ENCODE data around the gene ZCRB1. TPM values are rescaled to one million over a fixed set of nuclear protein-coding genes. Genes with fewer than 3 reads are reported as not detected.

Gene ZCRB1
- total and polyA plus RNA-seq, 2 of the 4 experiments (the other 2 are of a cell fraction): 19.7 to 28.1 TPM

DNA sequence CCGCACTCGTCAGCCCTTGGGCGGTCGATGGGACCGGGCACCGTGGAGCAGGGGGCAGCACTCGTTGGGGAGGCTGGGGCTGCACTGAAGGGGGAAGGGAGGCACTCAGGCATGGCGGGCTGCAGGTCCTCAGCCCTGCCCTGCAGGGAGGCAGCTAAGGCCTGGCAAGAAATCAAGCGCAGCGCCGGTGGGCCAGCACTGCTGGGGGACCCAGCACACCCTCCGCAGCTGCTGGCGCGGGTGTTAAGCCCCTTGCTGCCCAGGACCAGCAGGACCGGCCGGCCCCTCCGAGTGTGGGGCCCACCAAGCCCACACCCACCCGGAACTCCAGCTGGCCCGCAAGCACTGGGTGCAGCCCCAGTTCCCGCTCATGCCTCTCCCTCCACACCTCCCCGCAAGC, 52.2 kb downstream of the ZCRB1 start:
- no peak overlapping the region for H3K4ac ChIP-seq (ENCODE audit: low read depth, low read length)
- no peak overlapping the region for H4K8ac ChIP-seq (ENCODE audit: low read depth in 2 of 2, low read length in 2 of 2)
- intact Hi-C loops (cut with micrococcal nuclease) (no loop called here), in situ Hi-C loops (cut with MboI; ENCODE audit: low sequenced_read_pairs) (no loop called here), dilution Hi-C loops (cut with HindIII; ENCODE audit: low sequenced_read_pairs, unreplicated experiment) (no loop called here)
- no peak overlapping the region for H3K9ac ChIP-seq (ENCODE audit: low read depth, low read length)
- H3K4me2 ChIP-seq (ENCODE audit: low read depth, low read length): no peak overlapping the region
- no peaks in the 10 kb centered on the region for H3K4me1 ChIP-seq (ENCODE audit: control insufficient read depth, insufficient read depth, low read length)
- no peak overlapping the region for H2AK5ac ChIP-seq (ENCODE audit: low read depth, low read length)
- H4K91ac ChIP-seq (ENCODE audit: insufficient read depth, low read depth, low read length): no peak overlapping the region
- no peaks in the 10 kb centered on the region for H4K20me1 ChIP-seq (ENCODE audit: insufficient read depth, low read length)
- no peak overlapping the region for H2AK9ac ChIP-seq (replicated peaks; ENCODE audit: low read depth, low read length, poor library complexity)
- no peak overlapping the region for H3K14ac ChIP-seq (replicated peaks; ENCODE audit: low read depth, low read length)
- H3K79me1 ChIP-seq (ENCODE audit: low read depth in 1 of 2, low read length in 2 of 2): no peaks in the 10 kb centered on the region
- no peak for TF ChIP-seq CEBPB (IDR thresholded peaks at IDR 0.05; ENCODE audit: low read depth, low read length)
- TF ChIP-seq POLR2A (IDR thresholded peaks at IDR 0.05; ENCODE audit: low read depth, low read length): no peak
- TF ChIP-seq FOS (IDR thresholded peaks at IDR 0.05; ENCODE audit: low read depth, low read length): no peak
- TF ChIP-seq MAZ (IDR thresholded peaks at IDR 0.05; ENCODE audit: borderline replicate concordance, low read depth, low read length): no peak
- TF ChIP-seq RAD21 (IDR thresholded peaks at IDR 0.05; ENCODE audit: low read length): no peak
- no peak for TF ChIP-seq NFE2L2 (IDR thresholded peaks at IDR 0.05; ENCODE audit: low read depth, low read length)
- TF ChIP-seq RFX5 (IDR thresholded peaks at IDR 0.05; ENCODE audit: low read depth, low read length): no peak
- TF ChIP-seq CHD1 (IDR thresholded peaks at IDR 0.05; ENCODE audit: low read depth, low read length): no peak
- TF ChIP-seq, protein P1, sequence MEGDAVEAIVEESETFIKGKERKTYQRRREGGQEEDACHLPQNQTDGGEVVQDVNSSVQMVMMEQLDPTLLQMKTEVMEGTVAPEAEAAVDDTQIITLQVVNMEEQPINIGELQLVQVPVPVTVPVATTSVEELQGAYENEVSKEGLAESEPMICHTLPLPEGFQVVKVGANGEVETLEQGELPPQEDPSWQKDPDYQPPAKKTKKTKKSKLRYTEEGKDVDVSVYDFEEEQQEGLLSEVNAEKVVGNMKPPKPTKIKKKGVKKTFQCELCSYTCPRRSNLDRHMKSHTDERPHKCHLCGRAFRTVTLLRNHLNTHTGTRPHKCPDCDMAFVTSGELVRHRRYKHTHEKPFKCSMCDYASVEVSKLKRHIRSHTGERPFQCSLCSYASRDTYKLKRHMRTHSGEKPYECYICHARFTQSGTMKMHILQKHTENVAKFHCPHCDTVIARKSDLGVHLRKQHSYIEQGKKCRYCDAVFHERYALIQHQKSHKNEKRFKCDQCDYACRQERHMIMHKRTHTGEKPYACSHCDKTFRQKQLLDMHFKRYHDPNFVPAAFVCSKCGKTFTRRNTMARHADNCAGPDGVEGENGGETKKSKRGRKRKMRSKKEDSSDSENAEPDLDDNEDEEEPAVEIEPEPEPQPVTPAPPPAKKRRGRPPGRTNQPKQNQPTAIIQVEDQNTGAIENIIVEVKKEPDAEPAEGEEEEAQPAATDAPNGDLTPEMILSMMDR (conservative IDR thresholded peaks at IDR 0.05; ENCODE audit: low read depth, low read length): no peak
- TF ChIP-seq, protein P2, sequence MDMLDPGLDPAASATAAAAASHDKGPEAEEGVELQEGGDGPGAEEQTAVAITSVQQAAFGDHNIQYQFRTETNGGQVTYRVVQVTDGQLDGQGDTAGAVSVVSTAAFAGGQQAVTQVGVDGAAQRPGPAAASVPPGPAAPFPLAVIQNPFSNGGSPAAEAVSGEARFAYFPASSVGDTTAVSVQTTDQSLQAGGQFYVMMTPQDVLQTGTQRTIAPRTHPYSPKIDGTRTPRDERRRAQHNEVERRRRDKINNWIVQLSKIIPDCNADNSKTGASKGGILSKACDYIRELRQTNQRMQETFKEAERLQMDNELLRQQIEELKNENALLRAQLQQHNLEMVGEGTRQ (IDR thresholded peaks at IDR 0.05; ENCODE audit: low read depth, low read length): no peak
- no peak for TF ChIP-seq MAFK (IDR thresholded peaks at IDR 0.05; ENCODE audit: low read depth, low read length)
- no peak for TF ChIP-seq BHLHE40 (IDR thresholded peaks at IDR 0.05; ENCODE audit: low read depth, low read length)
- no peak for TF ChIP-seq MXI1 (IDR thresholded peaks at IDR 0.05; ENCODE audit: borderline replicate concordance, low read depth, low read length)
- TF ChIP-seq SMC3 (IDR thresholded peaks at IDR 0.05; ENCODE audit: low read depth, low read length): no peak
- TF ChIP-seq, protein P3, sequence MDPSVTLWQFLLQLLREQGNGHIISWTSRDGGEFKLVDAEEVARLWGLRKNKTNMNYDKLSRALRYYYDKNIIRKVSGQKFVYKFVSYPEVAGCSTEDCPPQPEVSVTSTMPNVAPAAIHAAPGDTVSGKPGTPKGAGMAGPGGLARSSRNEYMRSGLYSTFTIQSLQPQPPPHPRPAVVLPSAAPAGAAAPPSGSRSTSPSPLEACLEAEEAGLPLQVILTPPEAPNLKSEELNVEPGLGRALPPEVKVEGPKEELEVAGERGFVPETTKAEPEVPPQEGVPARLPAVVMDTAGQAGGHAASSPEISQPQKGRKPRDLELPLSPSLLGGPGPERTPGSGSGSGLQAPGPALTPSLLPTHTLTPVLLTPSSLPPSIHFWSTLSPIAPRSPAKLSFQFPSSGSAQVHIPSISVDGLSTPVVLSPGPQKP (IDR thresholded peaks at IDR 0.05; ENCODE audit: borderline replicate concordance, low read depth, low read length): no peak
- no peak for TF ChIP-seq RCOR1 (IDR thresholded peaks at IDR 0.05; ENCODE audit: insufficient replicate concordance, low read length)
- no peak overlapping the region for H4K5ac ChIP-seq (ENCODE audit: low read depth, low read length)
- H3K27ac ChIP-seq (ENCODE audit: insufficient read depth, low read length): no peak overlapping the region
- no peak overlapping the region for H3K4me3 ChIP-seq (ENCODE audit: insufficient read depth, low read depth, low read length)
- H3K36me3 ChIP-seq (ENCODE audit: control insufficient read depth, insufficient read depth, low read length): no peaks in the 10 kb centered on the region
- no peak overlapping the region for H2BK15ac ChIP-seq (ENCODE audit: low read depth, low read length)
- H2AFZ ChIP-seq (replicated peaks; ENCODE audit: low read length, poor library complexity): no peak overlapping the region
- no peak for ATAC-seq (ENCODE audit: low read depth)
- H3K9me3 ChIP-seq (ENCODE audit: control insufficient read depth, insufficient read depth, low read length): no peaks in the 10 kb centered on the region
- no peak overlapping the region for H3K23ac ChIP-seq (ENCODE audit: low read depth, low read length)
- H2BK120ac ChIP-seq (ENCODE audit: low read depth, low read length): no peak overlapping the region
- CTCF ChIA-PET: no interaction called here
- POLR2A ChIA-PET (ENCODE audit: unreplicated experiment): no interaction called here
- BruUV-seq (replicated peaks): no TSS peak
- H3K9me1 ChIP-seq (ENCODE audit: insufficient read depth, low read length): no peaks in the 10 kb centered on the region
- H2BK20ac ChIP-seq (ENCODE audit: low read depth, low read length): no peak overlapping the region
- 100% methylated on average over 6 of the region's 21 CpGs; no CpG with 5 or more reads in 1 of the 2 experiments for WGBS, 2 experiments (ENCODE audit: extremely low coverage in 2 of 2, insufficient read length in 1 of 2)
- H3K56ac ChIP-seq (ENCODE audit: extremely low read depth, insufficient read depth, low read length): no peak overlapping the region
- H3K27me3 ChIP-seq (ENCODE audit: control insufficient read depth, insufficient read depth, low read length): no peaks in the 10 kb centered on the region
- no peak overlapping the region for H2BK5ac ChIP-seq (ENCODE audit: low read depth, low read length, poor library complexity, severe bottlenecking)
- no peak overlapping the region for H3K18ac ChIP-seq (ENCODE audit: low read depth, low read length)
- no peak for DNase-seq

Measured in IMR-90 (cell line).